ENCODE measurements around the gene DGCR2.

Gene DGCR2

DNA sequence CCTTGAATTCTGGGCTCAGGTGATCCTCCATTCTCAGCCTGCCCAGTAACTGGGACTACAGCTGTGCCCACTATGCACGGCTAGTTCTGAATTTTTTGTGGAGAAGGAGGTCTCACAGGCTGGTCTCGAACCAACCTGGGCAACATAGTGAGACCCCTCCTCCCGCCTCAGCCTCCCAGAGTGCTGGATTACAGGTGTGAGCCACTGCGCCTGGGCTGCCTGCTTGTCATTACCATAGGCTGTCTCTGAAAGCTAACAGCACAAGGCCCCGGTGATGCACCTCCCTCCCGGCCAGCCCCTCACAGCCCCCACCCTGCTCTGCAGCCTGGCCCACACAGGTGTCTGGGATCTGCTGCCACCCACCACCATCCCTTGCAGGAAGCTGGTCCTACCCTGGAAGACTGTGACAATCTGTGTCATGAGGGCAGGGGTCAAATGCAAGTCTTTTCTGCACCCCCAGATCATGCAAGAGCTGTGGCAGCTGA lies 82.4 kb downstream of the DGCR2 start:
- Histone ChIP-seq H3K4me2 (ENCODE audit: low read length) (no peak overlapping the region), H3K27ac (ENCODE audit: low read length) (no peak overlapping the region), H3K4me1 (ENCODE audit: low read length) (no peaks in the 10 kb centered on the region), H3K79me2 (ENCODE audit: low read length) (no peaks in the 10 kb centered on the region), H3K9ac (ENCODE audit: low read length) (no peak overlapping the region), H2AFZ (ENCODE audit: low read depth, low read length) (no peak overlapping the region), H3K4me3 (ENCODE audit: low read length) (no peak overlapping the region), H4K20me1 (ENCODE audit: insufficient read depth, low read length) (peaks cover 11% of the 10 kb centered on the region), H3K36me3 (replicated peaks; ENCODE audit: low read depth, low read length) (peaks cover 20% of the 10 kb centered on the region), H3K27me3 (ENCODE audit: low read depth, low read length) (no peaks in the 10 kb centered on the region), H3K9me3 (ENCODE audit: insufficient read depth, low read length) (no peaks in the 10 kb centered on the region)
- TF ChIP-seq EZH2phosphoT487 (IDR thresholded peaks at IDR 0.05; ENCODE audit: low read depth): no peak
- TF ChIP-seq, protein P1, sequence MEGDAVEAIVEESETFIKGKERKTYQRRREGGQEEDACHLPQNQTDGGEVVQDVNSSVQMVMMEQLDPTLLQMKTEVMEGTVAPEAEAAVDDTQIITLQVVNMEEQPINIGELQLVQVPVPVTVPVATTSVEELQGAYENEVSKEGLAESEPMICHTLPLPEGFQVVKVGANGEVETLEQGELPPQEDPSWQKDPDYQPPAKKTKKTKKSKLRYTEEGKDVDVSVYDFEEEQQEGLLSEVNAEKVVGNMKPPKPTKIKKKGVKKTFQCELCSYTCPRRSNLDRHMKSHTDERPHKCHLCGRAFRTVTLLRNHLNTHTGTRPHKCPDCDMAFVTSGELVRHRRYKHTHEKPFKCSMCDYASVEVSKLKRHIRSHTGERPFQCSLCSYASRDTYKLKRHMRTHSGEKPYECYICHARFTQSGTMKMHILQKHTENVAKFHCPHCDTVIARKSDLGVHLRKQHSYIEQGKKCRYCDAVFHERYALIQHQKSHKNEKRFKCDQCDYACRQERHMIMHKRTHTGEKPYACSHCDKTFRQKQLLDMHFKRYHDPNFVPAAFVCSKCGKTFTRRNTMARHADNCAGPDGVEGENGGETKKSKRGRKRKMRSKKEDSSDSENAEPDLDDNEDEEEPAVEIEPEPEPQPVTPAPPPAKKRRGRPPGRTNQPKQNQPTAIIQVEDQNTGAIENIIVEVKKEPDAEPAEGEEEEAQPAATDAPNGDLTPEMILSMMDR (IDR thresholded peaks at IDR 0.05; ENCODE audit: low read depth, low read length): no peak

DNA sequence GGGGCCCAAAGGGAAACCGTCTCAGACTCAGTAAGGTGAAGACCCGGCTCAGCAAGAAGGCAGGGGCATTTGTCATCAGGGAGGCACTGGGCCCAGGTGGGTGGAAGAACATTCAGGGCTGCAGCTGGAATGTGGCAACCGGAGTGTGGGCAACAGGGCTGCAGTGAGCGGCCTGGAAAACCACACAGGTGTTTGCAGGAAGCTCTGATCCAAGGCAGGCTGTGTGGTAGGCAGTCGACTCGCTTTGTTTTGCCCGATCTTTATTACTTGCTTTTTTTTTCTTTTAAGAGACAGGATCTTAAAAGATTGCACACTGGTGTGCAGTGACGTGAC lies 82.8 kb downstream of the DGCR2 start:
- Histone ChIP-seq H3K9me3 (ENCODE audit: insufficient read depth, low read length) (no peaks in the 10 kb centered on the region), H4K20me1 (ENCODE audit: insufficient read depth, low read length) (peaks cover 11% of the 10 kb centered on the region), H2AFZ (ENCODE audit: low read depth, low read length) (no peak overlapping the region), H3K36me3 (replicated peaks; ENCODE audit: low read depth, low read length) (peaks cover 18% of the 10 kb centered on the region), H3K4me2 (ENCODE audit: low read length) (no peak overlapping the region), H3K4me3 (ENCODE audit: low read length) (no peak overlapping the region), H3K27me3 (ENCODE audit: low read depth, low read length) (no peaks in the 10 kb centered on the region), H3K4me1 (ENCODE audit: low read length) (no peaks in the 10 kb centered on the region), H3K27ac (ENCODE audit: low read length) (no peak overlapping the region), H3K9ac (ENCODE audit: low read length) (no peak overlapping the region), H3K79me2 (ENCODE audit: low read length) (no peaks in the 10 kb centered on the region)
- TF ChIP-seq EZH2phosphoT487 (IDR thresholded peaks at IDR 0.05; ENCODE audit: low read depth): no peak

DNA sequence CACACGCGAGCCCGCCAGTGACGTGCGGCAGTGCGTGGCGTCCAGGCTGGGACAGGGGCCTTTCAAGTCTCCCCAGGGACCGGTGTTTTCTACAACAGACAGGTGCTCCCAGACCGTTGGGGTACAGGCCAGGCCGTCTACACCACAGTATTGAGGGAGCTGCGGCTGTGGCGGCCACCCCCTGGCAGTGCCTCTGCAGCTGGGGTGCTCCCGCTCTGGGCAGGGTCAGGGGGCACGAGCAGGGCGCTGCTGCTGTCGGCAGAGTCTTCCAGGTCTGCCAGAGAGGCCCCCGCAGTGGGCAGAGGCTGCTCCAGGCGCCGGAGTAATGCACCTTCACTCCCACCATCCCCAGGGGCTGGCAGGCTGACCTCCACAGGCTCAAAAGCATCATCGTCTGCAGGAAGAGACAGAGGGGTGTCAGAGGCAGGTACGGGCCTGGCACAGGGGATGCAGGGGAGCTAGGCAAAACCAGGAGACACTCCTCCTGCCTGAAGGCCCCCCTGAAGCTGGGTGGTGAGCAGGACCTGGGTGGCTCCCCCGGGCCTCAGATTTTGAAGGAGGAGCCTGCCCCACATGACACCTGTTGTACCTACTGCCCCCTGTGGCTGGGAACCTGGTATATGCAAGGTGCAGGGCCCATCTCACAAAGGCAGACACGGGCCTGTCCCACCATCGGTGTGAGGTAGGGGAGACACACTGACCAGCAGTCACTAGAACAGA lies 83.3 kb downstream of the DGCR2 start:
- H3K4me3 ChIP-seq (ENCODE audit: low read length): no peak overlapping the region
- TF ChIP-seq, protein P1 (IDR thresholded peaks at IDR 0.05; ENCODE audit: low read depth, low read length): no peak
- TF ChIP-seq EZH2phosphoT487 (IDR thresholded peaks at IDR 0.05; ENCODE audit: low read depth): no peak
- H3K9me3 ChIP-seq (ENCODE audit: insufficient read depth, low read length): no peaks in the 10 kb centered on the region

GRCh38 chr22:19038164-19038546 lies 84.1 kb downstream of the DGCR2 start:
- H3K4me3 ChIP-seq (ENCODE audit: low read length): no peak overlapping the region
- no peaks in the 10 kb centered on the region for H3K27me3 ChIP-seq (ENCODE audit: low read depth, low read length)
- H4K20me1 ChIP-seq (ENCODE audit: insufficient read depth, low read length): peaks cover 11% of the 10 kb centered on the region
- peaks cover 12% of the 10 kb centered on the region for H3K36me3 ChIP-seq (replicated peaks; ENCODE audit: low read depth, low read length)
- H2AFZ ChIP-seq (ENCODE audit: low read depth, low read length): no peak overlapping the region
- H3K27ac ChIP-seq (ENCODE audit: low read length): no peak overlapping the region
- H3K4me1 ChIP-seq (ENCODE audit: low read length): no peaks in the 10 kb centered on the region
- TF ChIP-seq EZH2phosphoT487 (IDR thresholded peaks at IDR 0.05; ENCODE audit: low read depth): no peak
- TF ChIP-seq, protein P1 (IDR thresholded peaks at IDR 0.05; ENCODE audit: low read depth, low read length): no peak
- H3K79me2 ChIP-seq (ENCODE audit: low read length): no peaks in the 10 kb centered on the region
- H3K9ac ChIP-seq (ENCODE audit: low read length): no peak overlapping the region
- H3K9me3 ChIP-seq (ENCODE audit: insufficient read depth, low read length): no peaks in the 10 kb centered on the region
- H3K4me2 ChIP-seq (ENCODE audit: low read length): no peak overlapping the region

More for the DNA sequence above, 83.3 kb downstream of the DGCR2 start:
- Histone ChIP-seq H3K27me3 (ENCODE audit: low read depth, low read length) (no peaks in the 10 kb centered on the region), H4K20me1 (ENCODE audit: insufficient read depth, low read length) (peaks cover 11% of the 10 kb centered on the region), H3K9ac (ENCODE audit: low read length) (no peak overlapping the region), H3K79me2 (ENCODE audit: low read length) (no peaks in the 10 kb centered on the region), H3K4me1 (ENCODE audit: low read length) (no peaks in the 10 kb centered on the region), H3K4me2 (ENCODE audit: low read length) (no peak overlapping the region), H2AFZ (ENCODE audit: low read depth, low read length) (no peak overlapping the region), H3K27ac (ENCODE audit: low read length) (no peak overlapping the region), H3K36me3 (replicated peaks; ENCODE audit: low read depth, low read length) (peaks cover 15% of the 10 kb centered on the region)

Data from OCI-LY3 (cell line).